DND-41 (cell line): ENCODE measurements around the gene ADAMTS13.

Experiments used
- ATAC-seq: fragments of 200-7000 bp; cut with Tn5 transposase; 3 replicates; pipeline ENCODE4 v1.9.1; 2021; ENCODE audit warnings: low read depth; ENCODE audit not compliant: insufficient read depth
- DNase-seq: peaks from one replicate; pipeline ENCODE4 v3.0.0-alpha.2; 2020
- H2AFZ ChIP-seq: 2 replicates; pipeline ENCODE4 v1.6.0; 2012; ENCODE audit warnings: low read depth, low read length
- H3K27ac ChIP-seq: 2 replicates; pipeline ENCODE4 v1.5.1; 2012; ENCODE audit warnings: low read length, inconsistent platforms
- H3K27me3 ChIP-seq: fragments of 200-600 bp; sonication (generic); 2 replicates; pipeline ENCODE4 v1.6.0; 2012; ENCODE audit warnings: low read length, mild to moderate bottlenecking, inconsistent platforms; ENCODE audit not compliant: insufficient read depth, poor library complexity
- H3K36me3 ChIP-seq: 2 replicates; pipeline ENCODE4 v1.5.1; 2012; ENCODE audit warnings: low read length, inconsistent platforms; ENCODE audit not compliant: insufficient read depth
- H3K4me1 ChIP-seq: 2 replicates; pipeline ENCODE4 v1.5.1; 2012; ENCODE audit warnings: mild to moderate bottlenecking, low read length; ENCODE audit not compliant: insufficient read depth
- H3K4me2 ChIP-seq: 2 replicates; pipeline ENCODE4 v1.6.0; 2012; ENCODE audit warnings: mild to moderate bottlenecking, moderate library complexity, low read length, inconsistent platforms; ENCODE audit not compliant: insufficient read depth
- H3K4me3 ChIP-seq, 2 experiments: fragments of 200-600 bp in 1 of 2; shearing (Covaris generic) in 1 of 2; 2 replicates each; pipeline ENCODE4 v1.5.1; 2012 to 2016; ENCODE audit warnings: inconsistent platforms in 2 of 2, low read length in 2 of 2, mild to moderate bottlenecking in 2 of 2, low read depth in 1 of 2, moderate library complexity in 1 of 2
- H3K79me2 ChIP-seq: 2 replicates; pipeline ENCODE4 v1.6.0; 2012; ENCODE audit warnings: low read length, inconsistent platforms; ENCODE audit not compliant: insufficient read depth
- H3K9ac ChIP-seq: 2 replicates; pipeline ENCODE4 v1.6.0; 2012; ENCODE audit warnings: low read depth, mild to moderate bottlenecking, inconsistent platforms, low read length, moderate library complexity
- H3K9me3 ChIP-seq: 2 replicates; pipeline ENCODE4 v1.5.1; 2012; ENCODE audit warnings: low read length, moderate library complexity, mild to moderate bottlenecking, inconsistent platforms; ENCODE audit not compliant: insufficient read depth, severe bottlenecking
- H4K20me1 ChIP-seq: 2 replicates; pipeline ENCODE4 v1.6.0; 2012; ENCODE audit warnings: low read length; ENCODE audit not compliant: insufficient read depth
- EZH2 ChIP-seq: IDR thresholded peaks from 3 replicates; pipeline ENCODE4 v1.6.1; 2012; ENCODE audit warnings: borderline replicate concordance, low read depth, mild to moderate bottlenecking, moderate library complexity, low read length, inconsistent platforms; ENCODE audit not compliant: severe bottlenecking
- TF ChIP-seq, protein P1 (sequence below): IDR thresholded peaks from 2 replicates; pipeline ENCODE4 v1.5.1; 2012; ENCODE audit warnings: borderline replicate concordance, low read length, moderate library complexity, mild to moderate bottlenecking; ENCODE audit not compliant: poor library complexity, severe bottlenecking; ENCODE audit errors: extremely low read depth

The ADAMTS13 gene

DNA sequence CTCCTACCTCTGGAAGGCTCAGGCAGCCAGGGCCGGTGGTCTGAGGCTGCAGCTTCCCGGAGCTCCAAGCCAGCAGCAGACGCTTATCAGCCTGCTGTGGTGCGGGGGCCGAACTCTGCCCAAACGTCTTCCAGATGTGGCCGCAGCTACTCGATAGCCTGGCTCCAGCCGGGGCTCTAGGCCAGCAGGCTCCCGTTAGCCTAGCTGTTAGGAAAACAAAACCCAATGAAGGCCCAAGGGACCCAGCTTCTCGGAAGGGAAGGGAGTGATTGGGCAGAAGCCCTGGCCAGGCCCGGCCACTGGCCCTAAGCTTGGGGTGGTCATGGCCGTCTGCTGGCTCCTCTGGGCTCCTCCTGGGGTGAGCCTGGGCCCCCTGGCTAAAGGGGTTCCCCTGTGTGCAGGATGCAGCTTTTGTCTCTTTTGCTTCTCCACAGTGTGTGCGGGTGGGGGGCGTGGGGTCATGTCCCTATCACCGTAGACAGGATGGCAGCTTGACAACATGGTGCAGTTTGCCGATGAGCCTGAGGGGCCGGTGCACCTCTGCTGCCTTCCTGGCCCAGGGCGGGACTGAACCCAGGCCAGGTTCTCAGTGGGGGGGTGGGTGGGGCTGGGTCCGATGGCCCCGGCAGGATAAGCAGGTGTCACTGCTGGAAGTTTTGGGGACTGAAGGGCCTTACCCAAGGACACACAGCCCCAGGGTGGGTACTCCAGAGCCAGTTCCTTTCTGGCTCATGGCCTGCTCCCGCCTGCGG, 83.9 kb downstream of the ADAMTS13 start:
- H4K20me1 ChIP-seq = no peaks in the 10 kb centered on the region; the same call in 1 of the 2 replicates
- no peaks in the 10 kb centered on the region for H3K79me2 ChIP-seq
- no peak overlapping the region for H3K9ac ChIP-seq
- DNase-seq (no peak), ATAC-seq (no peak)
- H2AFZ ChIP-seq = no peak overlapping the region
- TF ChIP-seq, protein P1, sequence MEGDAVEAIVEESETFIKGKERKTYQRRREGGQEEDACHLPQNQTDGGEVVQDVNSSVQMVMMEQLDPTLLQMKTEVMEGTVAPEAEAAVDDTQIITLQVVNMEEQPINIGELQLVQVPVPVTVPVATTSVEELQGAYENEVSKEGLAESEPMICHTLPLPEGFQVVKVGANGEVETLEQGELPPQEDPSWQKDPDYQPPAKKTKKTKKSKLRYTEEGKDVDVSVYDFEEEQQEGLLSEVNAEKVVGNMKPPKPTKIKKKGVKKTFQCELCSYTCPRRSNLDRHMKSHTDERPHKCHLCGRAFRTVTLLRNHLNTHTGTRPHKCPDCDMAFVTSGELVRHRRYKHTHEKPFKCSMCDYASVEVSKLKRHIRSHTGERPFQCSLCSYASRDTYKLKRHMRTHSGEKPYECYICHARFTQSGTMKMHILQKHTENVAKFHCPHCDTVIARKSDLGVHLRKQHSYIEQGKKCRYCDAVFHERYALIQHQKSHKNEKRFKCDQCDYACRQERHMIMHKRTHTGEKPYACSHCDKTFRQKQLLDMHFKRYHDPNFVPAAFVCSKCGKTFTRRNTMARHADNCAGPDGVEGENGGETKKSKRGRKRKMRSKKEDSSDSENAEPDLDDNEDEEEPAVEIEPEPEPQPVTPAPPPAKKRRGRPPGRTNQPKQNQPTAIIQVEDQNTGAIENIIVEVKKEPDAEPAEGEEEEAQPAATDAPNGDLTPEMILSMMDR = no peak
- no peak for TF ChIP-seq EZH2
- H3K4me2 ChIP-seq = no peak overlapping the region
- peaks cover 4% of the 10 kb centered on the region for H3K27me3 ChIP-seq
- no peaks in the 10 kb centered on the region for H3K36me3 ChIP-seq
- H3K9me3 ChIP-seq = no peaks in the 10 kb centered on the region
- no peak overlapping the region for H3K4me3 ChIP-seq
- H3K4me1 ChIP-seq = no peaks in the 10 kb centered on the region
- no peak overlapping the region for H3K27ac ChIP-seq

DNA sequence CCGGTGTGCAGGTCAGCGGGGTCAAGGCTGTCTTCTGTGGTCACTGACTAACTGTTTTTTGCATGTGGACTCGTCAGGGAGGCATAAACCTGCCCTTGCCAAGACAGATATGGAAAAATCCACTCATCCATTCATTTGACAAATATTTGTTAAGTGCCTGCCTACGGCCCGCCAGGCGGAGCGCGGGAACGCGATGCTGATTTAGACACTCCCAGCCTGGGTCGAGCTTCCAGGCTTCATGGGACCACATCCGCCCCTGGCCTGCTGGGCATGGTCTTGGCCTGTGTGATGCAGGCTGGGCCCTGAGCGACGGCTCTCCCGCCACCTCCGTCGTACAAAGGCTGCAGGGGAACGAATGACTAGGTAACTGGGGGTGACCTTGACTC, 84.5 kb downstream of the ADAMTS13 start:
- Histone ChIP-seq H3K4me2 (no peak overlapping the region), H3K79me2 (no peaks in the 10 kb centered on the region), H3K9ac (no peak overlapping the region), H3K27me3 (peaks cover 4% of the 10 kb centered on the region), H4K20me1 (no peaks in the 10 kb centered on the region; the same call in 1 of the 2 replicates), H3K4me3 (no peak overlapping the region), H2AFZ (no peak overlapping the region), H3K4me1 (no peaks in the 10 kb centered on the region), H3K27ac (no peak overlapping the region), H3K36me3 (no peaks in the 10 kb centered on the region), H3K9me3 (no peaks in the 10 kb centered on the region)
- DNase-seq (no peak), ATAC-seq (no peak)
- TF ChIP-seq EZH2 = no peak
- TF ChIP-seq, protein P1 = no peak

DNA sequence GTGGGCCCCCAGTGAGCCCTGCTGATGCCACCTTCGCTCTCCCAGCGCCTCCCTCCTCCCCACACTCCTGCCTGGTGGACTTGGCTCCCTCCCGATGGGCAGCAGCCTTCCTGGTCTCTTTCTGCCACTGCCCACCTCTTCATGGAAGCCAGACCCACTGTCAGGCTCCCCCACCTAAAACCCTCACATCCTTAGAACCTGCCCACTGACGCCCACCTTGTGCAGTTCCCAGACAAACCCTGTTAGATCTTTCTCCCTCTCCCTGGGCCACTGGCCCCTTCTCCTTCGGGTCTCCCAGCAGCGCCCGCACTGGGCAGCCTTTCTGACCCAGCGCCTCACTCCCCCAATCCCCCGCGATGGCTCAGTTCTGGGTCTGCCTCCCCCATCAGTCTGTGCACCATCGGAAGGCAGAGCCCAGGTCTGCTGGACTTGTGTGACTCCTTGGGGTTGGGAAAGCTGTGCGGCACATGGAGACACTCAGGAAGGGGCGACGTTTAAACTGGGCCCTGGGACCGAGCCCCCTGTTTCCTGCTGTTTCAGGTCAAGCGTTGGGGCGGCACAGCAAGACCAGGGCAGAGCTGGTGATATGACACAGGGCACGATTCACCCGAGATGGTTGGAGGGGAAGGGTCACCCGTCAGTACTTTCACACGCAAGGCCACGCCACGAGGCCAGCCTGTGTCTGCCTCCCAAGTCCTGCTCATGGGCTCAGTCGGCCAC, 85.2 kb downstream of the ADAMTS13 start:
- no peak overlapping the region for H3K4me2 ChIP-seq
- H3K27ac ChIP-seq = no peak overlapping the region
- no peaks in the 10 kb centered on the region for H3K9me3 ChIP-seq
- H3K36me3 ChIP-seq = no peaks in the 10 kb centered on the region
- no peaks in the 10 kb centered on the region for H3K4me1 ChIP-seq
- H2AFZ ChIP-seq = no peak overlapping the region
- no peak overlapping the region for H3K4me3 ChIP-seq
- no peaks in the 10 kb centered on the region; the same call in 1 of the 2 replicates for H4K20me1 ChIP-seq
- TF ChIP-seq EZH2 = no peak
- TF ChIP-seq, protein P1 = no peak
- DNase-seq (no peak), ATAC-seq (no peak)
- H3K9ac ChIP-seq = no peak overlapping the region
- no peaks in the 10 kb centered on the region for H3K79me2 ChIP-seq
- H3K27me3 ChIP-seq = peaks cover 4% of the 10 kb centered on the region
